ENCODE results near the gene SCN9A. TPM values are rescaled to one million over a fixed set of nuclear protein-coding genes. Genes with fewer than 3 reads are reported as not detected.

SCN9A gene
- total RNA-seq, 1 experiment from 2014 or later: not detected

- Histone ChIP-seq H3K9me2 (replicated peaks; ENCODE audit: insufficient read depth, low read length) (no peaks in the 10 kb centered on the region), H3K9ac (ENCODE audit: low read length) (no peak overlapping the region), H3K9me3 (ENCODE audit: low read length) (no peaks in the 10 kb centered on the region), H3K27me3 (ENCODE audit: low read length) (no peaks in the 10 kb centered on the region), H2AFZ (ENCODE audit: low read length) (no peak overlapping the region), H3K4me2 (ENCODE audit: low read depth, low read length, poor library complexity, severe bottlenecking) (no peak overlapping the region), H3K79me2 (ENCODE audit: low read length) (no peaks in the 10 kb centered on the region), H3K4me1 (ENCODE audit: low read length) (no peaks in the 10 kb centered on the region), H3K4me3 (ENCODE audit: low read length) (no peak overlapping the region), H3K27ac (ENCODE audit: low read length) (no peak overlapping the region), H4K20me1 (ENCODE audit: insufficient read depth, low read depth, low read length) (no peaks in the 10 kb centered on the region), H3K36me3 (ENCODE audit: insufficient read depth, low read length) (no peaks in the 10 kb centered on the region)
- DNase-seq: no peak
These were observed 223.7 kb downstream of the SCN9A start for GRCh38 chr2:166152064-166152463.

GRCh38 chr2:166148500-166149400 lies 227.0 kb downstream of the SCN9A start:
- no peaks in the 10 kb centered on the region; the same call in 1 of the 2 replicates for H3K27me3 ChIP-seq (ENCODE audit: low read length)
- H3K36me3 ChIP-seq (ENCODE audit: insufficient read depth, low read length): no peaks in the 10 kb centered on the region
- H3K9me3 ChIP-seq (ENCODE audit: low read length): no peaks in the 10 kb centered on the region
- no peaks in the 10 kb centered on the region for H3K4me1 ChIP-seq (ENCODE audit: low read length)
- no peak overlapping the region for H3K4me3 ChIP-seq (ENCODE audit: low read length)
- no peak overlapping the region for H3K4me2 ChIP-seq (ENCODE audit: low read depth, low read length, poor library complexity, severe bottlenecking)
- H3K79me2 ChIP-seq (ENCODE audit: low read length): no peaks in the 10 kb centered on the region
- no peak overlapping the region for H3K27ac ChIP-seq (ENCODE audit: low read length)
- H3K9me2 ChIP-seq (replicated peaks; ENCODE audit: insufficient read depth, low read length): no peaks in the 10 kb centered on the region
- H2AFZ ChIP-seq (ENCODE audit: low read length): no peak overlapping the region
- H4K20me1 ChIP-seq (ENCODE audit: insufficient read depth, low read depth, low read length): no peaks in the 10 kb centered on the region
- no peak overlapping the region for H3K9ac ChIP-seq (ENCODE audit: low read length)
- no peak for DNase-seq

GRCh38 chr2:166147883-166148282 lies 227.9 kb downstream of the SCN9A start:
- Histone ChIP-seq H3K27me3 (ENCODE audit: low read length) (no peaks in the 10 kb centered on the region; the same call in 1 of the 2 replicates), H3K9ac (ENCODE audit: low read length) (no peak overlapping the region), H3K27ac (ENCODE audit: low read length) (no peak overlapping the region), H2AFZ (ENCODE audit: low read length) (no peak overlapping the region), H3K4me3 (ENCODE audit: low read length) (no peak overlapping the region), H3K36me3 (ENCODE audit: insufficient read depth, low read length) (no peaks in the 10 kb centered on the region), H3K79me2 (ENCODE audit: low read length) (no peaks in the 10 kb centered on the region), H3K9me2 (replicated peaks; ENCODE audit: insufficient read depth, low read length) (no peaks in the 10 kb centered on the region), H4K20me1 (ENCODE audit: insufficient read depth, low read depth, low read length) (no peaks in the 10 kb centered on the region), H3K9me3 (ENCODE audit: low read length) (no peaks in the 10 kb centered on the region), H3K4me1 (ENCODE audit: low read length) (no peaks in the 10 kb centered on the region), H3K4me2 (ENCODE audit: low read depth, low read length, poor library complexity, severe bottlenecking) (no peak overlapping the region)
- peak; percentile 20 for DNase-seq

Other genes with a start within 250 kb of the SCN9A start
- gene SCN1A, start 247.9 kb downstream of the SCN9A start, total RNA-seq (2014; rRNA removed; shearing (Covaris generic); ENCODE audit: low replicate concordance): not detected in 2 replicates
- gene SCN7A, start 118.3 kb upstream of the SCN9A start, total RNA-seq (2014; rRNA removed; shearing (Covaris generic); ENCODE audit: low replicate concordance): not detected in 2 replicates

Data from Karpas-422 (cell line).